GM12865 (cell line): ENCODE results near the gene INAFM1.

ENCODE experiments used
- DNase-seq: peaks from one replicate; pipeline ENCODE4 v3.0.0; 2010; ENCODE audit warnings: low read depth
- H3K4me3 ChIP-seq: 2 replicates; pipeline ENCODE4 v1.5.1; 2011; ENCODE audit warnings: mild to moderate bottlenecking, low read depth, low read length, control low read depth
- TF ChIP-seq, protein P1 (sequence below): IDR thresholded peaks from 2 replicates; pipeline ENCODE4 v1.5.1; 2011; ENCODE audit warnings: low read length, control low read depth, low read depth, inconsistent platforms; ENCODE audit not compliant: insufficient read depth; ENCODE audit errors: missing control alignments

Gene INAFM1

DNA sequence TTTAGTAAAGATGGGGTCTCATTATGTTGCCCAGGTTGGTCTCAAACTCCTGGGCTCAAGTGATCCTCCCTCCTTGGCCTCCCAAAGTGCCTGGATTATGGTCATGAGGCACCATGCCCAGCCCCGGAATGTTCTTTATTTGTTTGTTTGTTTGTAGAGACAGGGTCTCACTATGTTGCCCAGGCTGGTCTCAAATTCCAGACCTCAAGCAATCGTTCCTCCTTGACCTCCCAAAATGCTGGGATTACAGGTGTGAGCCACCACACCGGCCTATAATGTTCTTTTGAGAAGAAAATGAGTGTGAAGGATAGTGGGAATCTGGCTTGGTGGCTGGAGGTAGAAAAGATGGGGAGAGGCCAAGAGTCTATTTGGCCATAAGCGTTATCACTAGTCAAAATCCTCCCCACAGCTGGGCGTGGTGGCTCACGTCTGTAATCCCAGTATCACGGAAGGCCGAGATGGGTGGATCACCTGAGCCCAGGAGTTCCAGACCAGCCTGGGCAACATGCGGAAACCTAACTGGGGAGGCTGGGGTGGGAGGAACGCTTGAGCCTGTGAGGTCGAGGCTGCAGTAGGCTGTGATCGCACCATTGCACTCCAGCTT, 38.5 kb upstream of the INAFM1 start:
- H3K4me3 ChIP-seq, result no peak overlapping the region
- TF ChIP-seq, protein P1, sequence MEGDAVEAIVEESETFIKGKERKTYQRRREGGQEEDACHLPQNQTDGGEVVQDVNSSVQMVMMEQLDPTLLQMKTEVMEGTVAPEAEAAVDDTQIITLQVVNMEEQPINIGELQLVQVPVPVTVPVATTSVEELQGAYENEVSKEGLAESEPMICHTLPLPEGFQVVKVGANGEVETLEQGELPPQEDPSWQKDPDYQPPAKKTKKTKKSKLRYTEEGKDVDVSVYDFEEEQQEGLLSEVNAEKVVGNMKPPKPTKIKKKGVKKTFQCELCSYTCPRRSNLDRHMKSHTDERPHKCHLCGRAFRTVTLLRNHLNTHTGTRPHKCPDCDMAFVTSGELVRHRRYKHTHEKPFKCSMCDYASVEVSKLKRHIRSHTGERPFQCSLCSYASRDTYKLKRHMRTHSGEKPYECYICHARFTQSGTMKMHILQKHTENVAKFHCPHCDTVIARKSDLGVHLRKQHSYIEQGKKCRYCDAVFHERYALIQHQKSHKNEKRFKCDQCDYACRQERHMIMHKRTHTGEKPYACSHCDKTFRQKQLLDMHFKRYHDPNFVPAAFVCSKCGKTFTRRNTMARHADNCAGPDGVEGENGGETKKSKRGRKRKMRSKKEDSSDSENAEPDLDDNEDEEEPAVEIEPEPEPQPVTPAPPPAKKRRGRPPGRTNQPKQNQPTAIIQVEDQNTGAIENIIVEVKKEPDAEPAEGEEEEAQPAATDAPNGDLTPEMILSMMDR, result no peak
- DNase-seq, result no peak

DNA sequence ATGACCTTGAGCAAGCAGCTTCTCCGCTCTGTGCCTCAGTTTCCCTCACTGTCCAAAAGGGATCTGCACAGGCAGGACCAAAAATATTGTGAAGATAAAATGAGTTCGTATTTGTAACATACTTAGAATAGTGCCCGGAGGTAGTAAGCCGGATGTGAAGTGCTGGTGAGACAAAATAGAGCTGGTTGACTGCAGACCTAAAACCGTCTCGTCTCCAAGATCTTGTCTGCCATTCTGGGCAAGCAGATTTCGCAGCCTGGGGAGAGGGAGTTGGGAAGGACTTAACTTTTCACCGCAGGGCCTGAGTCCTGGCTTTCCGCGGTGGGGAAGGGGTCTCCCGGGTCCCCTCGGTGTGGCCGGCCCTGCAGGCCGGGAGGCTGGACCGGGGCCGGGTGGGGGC, 35.5 kb upstream of the INAFM1 start:
- DNase-seq, result no peak
- TF ChIP-seq, protein P1, result no peak
- H3K4me3 ChIP-seq, result no peak overlapping the region

DNA sequence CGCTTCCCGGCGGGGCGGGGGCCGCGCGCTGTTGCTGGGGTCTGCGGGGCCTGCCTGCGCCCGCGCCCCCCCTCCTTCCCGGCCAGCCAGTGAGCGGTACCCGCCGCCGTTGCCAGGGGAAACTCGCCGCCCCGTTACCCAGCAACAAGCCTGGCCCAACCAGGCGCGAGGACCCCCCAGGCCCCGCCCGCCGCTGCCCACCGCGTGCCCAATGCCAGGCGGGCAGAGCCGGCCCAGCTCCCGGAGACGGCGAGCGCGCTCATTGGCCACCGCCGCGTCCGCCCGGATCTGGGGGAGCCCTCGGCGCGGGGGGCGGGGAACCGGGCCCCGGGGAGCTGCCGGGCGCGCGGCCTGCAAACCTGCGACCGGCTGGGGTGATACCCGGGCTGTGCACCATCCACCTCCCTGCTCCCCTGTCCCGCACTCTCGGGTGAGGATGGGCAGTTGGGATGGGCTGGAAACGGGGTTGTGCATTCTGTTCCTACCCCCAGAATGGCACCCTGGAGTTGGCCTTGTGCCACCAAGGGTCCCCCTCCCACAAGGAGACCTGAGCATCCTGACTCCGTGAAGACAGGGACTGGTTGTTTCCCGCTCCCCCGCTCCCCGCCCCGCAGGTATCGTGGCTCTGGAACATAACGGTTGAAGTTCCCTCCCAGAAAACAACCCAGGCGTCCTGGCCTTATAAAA, 34.9 kb upstream of the INAFM1 start:
- TF ChIP-seq, protein P1, result no peak
- peak; percentile 46 for DNase-seq
- H3K4me3 ChIP-seq, result no peak overlapping the region; the same call in 1 of the 2 replicates

DNA sequence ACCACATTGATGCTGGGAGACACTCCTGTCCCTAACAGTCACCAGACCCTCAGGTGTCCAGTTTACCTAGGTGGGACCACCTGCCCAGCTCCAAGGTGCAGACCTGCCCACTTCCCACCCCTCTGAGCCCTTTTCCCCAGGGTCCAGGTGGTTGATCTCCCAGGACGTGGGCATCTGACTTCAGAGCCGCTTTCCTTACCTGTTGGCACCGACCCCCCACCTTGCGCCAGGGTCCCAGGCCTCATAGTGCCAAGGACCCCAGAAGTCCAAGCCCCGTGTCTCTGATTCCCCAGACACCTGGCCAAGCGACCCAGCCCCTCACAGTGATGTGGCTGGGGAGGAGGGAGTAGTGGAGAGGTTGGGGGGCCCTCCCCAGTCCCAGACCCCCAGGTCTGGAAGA, 34.1 kb upstream of the INAFM1 start:
- TF ChIP-seq, protein P1, result no peak
- H3K4me3 ChIP-seq, result no peak overlapping the region
- DNase-seq, result no peak

DNA sequence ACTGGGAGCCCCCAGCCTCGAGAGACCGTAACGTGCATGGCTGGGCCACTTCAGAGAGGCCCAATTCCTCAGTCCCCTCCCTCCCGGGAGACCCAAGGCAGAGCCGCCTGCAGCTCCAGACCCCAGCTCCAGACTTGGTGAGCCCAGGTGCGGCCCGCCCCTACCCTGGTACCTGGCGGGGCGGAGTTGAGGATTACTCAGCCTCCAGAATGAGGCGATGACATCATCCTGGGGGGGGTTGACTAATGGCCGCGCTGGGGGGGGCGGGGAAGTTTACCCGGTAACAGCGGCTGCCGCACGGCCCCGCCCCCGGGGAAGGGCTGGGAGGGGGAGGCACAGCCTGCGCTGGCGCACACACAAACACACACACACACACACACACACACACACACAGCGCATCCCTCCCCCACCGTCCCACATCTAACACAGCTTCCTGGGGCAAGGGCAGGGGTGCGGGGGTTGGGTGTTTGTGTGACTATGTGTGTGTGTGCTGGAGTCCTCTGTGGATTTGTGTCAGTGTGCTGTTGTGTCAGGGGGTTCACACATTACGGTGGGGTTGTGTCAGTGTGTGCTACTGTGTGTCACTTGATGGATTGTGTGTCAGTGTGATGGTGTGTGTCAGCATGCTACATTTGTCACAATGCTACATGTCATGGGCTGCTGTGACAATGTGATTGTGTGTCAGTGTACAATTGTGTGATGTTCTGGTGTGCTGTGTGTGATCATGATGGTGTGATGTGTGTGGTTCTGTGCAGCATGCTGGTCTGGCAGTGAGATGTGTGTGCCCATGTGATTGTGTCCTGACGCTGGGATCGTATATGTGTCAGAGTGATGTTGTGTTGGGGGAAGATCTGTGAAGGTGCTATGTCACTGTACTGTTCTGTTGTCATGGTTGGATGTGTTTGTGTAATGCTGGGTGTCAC, 33.4 kb upstream of the INAFM1 start:
- DNase-seq, result peak; percentile 72
- H3K4me3 ChIP-seq, result no peak overlapping the region
- TF ChIP-seq, protein P1, result no peak

DNA sequence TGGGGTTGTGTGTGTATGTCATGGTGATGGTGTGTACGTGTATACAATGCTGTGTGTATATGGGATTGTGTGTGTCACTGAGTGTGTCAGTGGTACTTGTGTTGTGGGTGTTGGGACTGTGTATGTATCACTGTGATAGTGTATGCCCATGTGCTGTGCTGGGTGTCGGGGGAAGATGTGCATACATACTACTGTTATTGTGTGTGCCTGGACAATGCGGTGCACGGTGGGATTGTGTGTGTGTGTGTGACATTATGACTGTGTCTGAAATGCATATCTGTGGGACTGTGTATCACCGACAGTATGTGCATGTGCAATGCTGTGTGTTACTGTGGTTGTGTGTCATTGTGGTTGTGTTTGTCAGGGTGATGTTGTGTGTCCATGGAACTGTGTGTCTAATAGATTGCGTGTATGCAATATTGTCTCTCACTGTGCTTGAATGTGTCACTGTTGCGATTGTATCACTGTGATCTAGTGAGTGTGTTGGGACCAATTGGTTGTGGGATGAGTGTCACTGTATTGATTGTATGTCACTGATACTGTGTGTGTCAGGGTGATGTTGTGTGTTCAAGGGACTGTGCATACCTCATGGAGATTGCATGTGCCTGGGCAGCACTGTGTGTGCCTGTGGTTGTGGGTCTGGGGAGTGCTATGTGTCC, 32.6 kb upstream of the INAFM1 start:
- H3K4me3 ChIP-seq, result no peak overlapping the region
- TF ChIP-seq, protein P1, result no peak
- no peak for DNase-seq
